ENCODE measurements around the gene ZNF740.

ZNF740 gene

DNA sequence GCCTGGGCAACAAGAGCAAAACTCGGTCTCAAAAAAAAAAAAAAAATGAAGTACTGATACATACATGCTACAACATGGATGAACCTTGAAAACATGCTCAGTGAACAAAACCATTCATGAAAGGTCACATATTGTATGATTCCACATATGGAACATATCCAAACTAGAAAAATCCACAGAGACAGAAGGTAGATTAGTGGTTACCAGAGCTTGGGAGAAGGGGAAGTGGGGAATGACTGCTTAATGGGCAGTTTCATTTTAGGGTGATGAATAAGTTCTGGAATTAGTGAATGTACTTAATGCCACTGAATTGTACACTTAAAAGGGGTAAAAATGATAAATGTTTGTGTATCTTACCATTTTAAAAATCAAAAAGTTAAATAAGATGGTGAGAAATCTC, 23.8 kb downstream of the ZNF740 start:
- Histone ChIP-seq H3K36me3 (ENCODE audit: control insufficient read depth, low read length) (peaks cover 11% of the 10 kb centered on the region), H3K79me2 (ENCODE audit: control insufficient read depth, low read length) (peaks cover 40% of the 10 kb centered on the region), H3K9me2 (replicated peaks; ENCODE audit: control insufficient read depth, low read length) (no peaks in the 10 kb centered on the region), H3K27ac (ENCODE audit: low read depth, low read length) (no peak overlapping the region), H3K27me3 (ENCODE audit: control insufficient read depth, low read length) (no peaks in the 10 kb centered on the region), H3K4me1 (ENCODE audit: control insufficient read depth, low read length) (peaks cover 99% of the 10 kb centered on the region), H3K4me3 (ENCODE audit: low read length) (no peak overlapping the region), H4K20me1 (ENCODE audit: control insufficient read depth, insufficient read depth, low read depth, low read length) (no peaks in the 10 kb centered on the region), H3F3A (ENCODE audit: control insufficient read depth, insufficient read depth) (peaks cover 20% of the 10 kb centered on the region), H3K4me2 (ENCODE audit: low read length) (peak overlapping the region; percentile 15), H3K9me3 (ENCODE audit: control insufficient read depth, insufficient read depth, low read length) (no peaks in the 10 kb centered on the region)
- TF ChIP-seq EZH2phosphoT487 (IDR thresholded peaks at IDR 0.05; ENCODE audit: borderline replicate concordance, low read length) = no peak
- TF ChIP-seq, protein P1, sequence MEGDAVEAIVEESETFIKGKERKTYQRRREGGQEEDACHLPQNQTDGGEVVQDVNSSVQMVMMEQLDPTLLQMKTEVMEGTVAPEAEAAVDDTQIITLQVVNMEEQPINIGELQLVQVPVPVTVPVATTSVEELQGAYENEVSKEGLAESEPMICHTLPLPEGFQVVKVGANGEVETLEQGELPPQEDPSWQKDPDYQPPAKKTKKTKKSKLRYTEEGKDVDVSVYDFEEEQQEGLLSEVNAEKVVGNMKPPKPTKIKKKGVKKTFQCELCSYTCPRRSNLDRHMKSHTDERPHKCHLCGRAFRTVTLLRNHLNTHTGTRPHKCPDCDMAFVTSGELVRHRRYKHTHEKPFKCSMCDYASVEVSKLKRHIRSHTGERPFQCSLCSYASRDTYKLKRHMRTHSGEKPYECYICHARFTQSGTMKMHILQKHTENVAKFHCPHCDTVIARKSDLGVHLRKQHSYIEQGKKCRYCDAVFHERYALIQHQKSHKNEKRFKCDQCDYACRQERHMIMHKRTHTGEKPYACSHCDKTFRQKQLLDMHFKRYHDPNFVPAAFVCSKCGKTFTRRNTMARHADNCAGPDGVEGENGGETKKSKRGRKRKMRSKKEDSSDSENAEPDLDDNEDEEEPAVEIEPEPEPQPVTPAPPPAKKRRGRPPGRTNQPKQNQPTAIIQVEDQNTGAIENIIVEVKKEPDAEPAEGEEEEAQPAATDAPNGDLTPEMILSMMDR (IDR thresholded peaks at IDR 0.05; ENCODE audit: low read depth, low read length, poor library complexity, severe bottlenecking) = no peak

DNA sequence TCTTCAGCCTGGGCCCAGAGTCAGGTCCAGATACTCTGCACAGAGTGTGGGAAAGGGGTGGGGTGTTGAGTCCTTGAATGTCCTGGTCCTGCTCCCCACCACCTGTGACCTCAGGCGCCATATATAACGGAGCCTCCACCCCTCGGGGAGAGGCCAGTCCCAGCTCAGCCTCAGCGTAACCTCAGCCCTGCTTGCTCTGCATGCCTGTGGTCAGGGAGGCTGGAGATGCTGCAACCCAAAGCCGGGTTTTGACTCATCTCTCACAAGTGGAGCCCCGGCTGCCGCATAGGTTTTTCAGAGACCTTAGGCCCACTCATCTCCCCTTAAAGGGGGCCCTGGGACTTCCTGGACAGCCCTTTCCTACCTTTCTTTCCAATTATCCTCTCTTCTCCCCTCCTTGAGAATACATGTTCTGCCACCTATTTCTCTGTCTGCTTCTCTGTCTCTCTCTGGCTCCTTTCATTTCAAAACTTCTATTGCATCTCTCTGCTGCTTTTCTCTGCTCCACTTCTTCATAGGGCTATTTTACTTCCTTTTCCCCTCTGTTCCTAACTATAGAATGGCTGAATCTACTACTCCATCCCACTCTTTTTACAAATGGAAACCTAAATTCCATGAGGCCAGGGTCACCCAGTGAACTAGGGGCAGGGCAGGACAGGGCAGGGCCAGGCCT, 25.4 kb downstream of the ZNF740 start:
- H3K27me3 ChIP-seq (ENCODE audit: control insufficient read depth, low read length) = no peaks in the 10 kb centered on the region
- H3K9me2 ChIP-seq (replicated peaks; ENCODE audit: control insufficient read depth, low read length) = no peaks in the 10 kb centered on the region
- peaks cover 11% of the 10 kb centered on the region for H3F3A ChIP-seq (ENCODE audit: control insufficient read depth, insufficient read depth)
- H3K4me1 ChIP-seq (ENCODE audit: control insufficient read depth, low read length) = peaks cover 90% of the 10 kb centered on the region
- no peaks in the 10 kb centered on the region for H4K20me1 ChIP-seq (ENCODE audit: control insufficient read depth, insufficient read depth, low read depth, low read length)
- peaks cover 40% of the 10 kb centered on the region for H3K79me2 ChIP-seq (ENCODE audit: control insufficient read depth, low read length)
- peak overlapping the region; percentile 72 for H3K4me2 ChIP-seq (ENCODE audit: low read length)
- TF ChIP-seq EZH2phosphoT487 (IDR thresholded peaks at IDR 0.05; ENCODE audit: borderline replicate concordance, low read length) = no peak
- TF ChIP-seq, protein P1 (IDR thresholded peaks at IDR 0.05; ENCODE audit: low read depth, low read length, poor library complexity, severe bottlenecking) = no peak
- H3K36me3 ChIP-seq (ENCODE audit: control insufficient read depth, low read length) = 0 out of 2 replicates have a peak, but pooled peaks cover 4% of the 10 kb centered on the region
- no peaks in the 10 kb centered on the region for H3K9me3 ChIP-seq (ENCODE audit: control insufficient read depth, insufficient read depth, low read length)
- peak overlapping the region; percentile 60 for H3K27ac ChIP-seq (ENCODE audit: low read depth, low read length)
- peak overlapping the region; percentile 80 for H3K4me3 ChIP-seq (ENCODE audit: low read length)

DNA sequence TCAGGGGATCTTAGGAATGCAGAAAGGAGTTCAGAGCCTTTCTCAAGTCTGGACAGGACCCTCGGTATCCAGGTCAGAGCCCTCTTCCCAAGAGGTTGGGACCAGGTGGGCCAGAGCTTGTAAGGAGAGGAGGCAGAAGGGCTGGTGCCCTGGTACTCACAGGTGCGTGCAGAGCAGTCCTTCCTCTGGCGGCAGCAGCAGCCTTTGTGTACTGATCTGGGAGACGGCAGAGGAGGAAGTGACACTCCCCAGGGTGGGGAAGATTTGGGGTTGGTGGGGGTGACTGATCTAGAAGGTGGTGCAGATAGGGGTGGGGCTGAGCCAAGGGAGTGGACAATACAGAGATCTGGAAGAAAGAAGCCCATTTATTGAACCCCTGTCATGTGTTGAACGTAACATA, 26.5 kb downstream of the ZNF740 start, which contains the start of gene ITGB7:
ITGB7 (minus strand) TSS at position 210 of the 400 bp plus-strand sequence. CDS start 6,808 bp downstream, outside the sequence.
- peak within 1 kb of the TSS; percentile 95 for H3K4me2 ChIP-seq (ENCODE audit: low read length)
- TF ChIP-seq EZH2phosphoT487 (IDR thresholded peaks at IDR 0.05; ENCODE audit: borderline replicate concordance, low read length) = no peak
- TF ChIP-seq, protein P1 (IDR thresholded peaks at IDR 0.05; ENCODE audit: low read depth, low read length, poor library complexity, severe bottlenecking) = no peak
- no peaks in the 10 kb centered on the region for H4K20me1 ChIP-seq (ENCODE audit: control insufficient read depth, insufficient read depth, low read depth, low read length)
- peaks cover 2% of the 10 kb centered on the region for H3F3A ChIP-seq (ENCODE audit: control insufficient read depth, insufficient read depth)
- no peaks in the 10 kb centered on the region for H3K27me3 ChIP-seq (ENCODE audit: control insufficient read depth, low read length)
- no peaks in the 10 kb centered on the region for H3K9me2 ChIP-seq (replicated peaks; ENCODE audit: control insufficient read depth, low read length)
- peak within 1 kb of the TSS; percentile 71 for H3K27ac ChIP-seq (ENCODE audit: low read depth, low read length)
- no peaks in the 10 kb centered on the region for H3K36me3 ChIP-seq (ENCODE audit: control insufficient read depth, low read length)
- H3K4me3 ChIP-seq (ENCODE audit: low read length) = peak within 1 kb of the TSS; percentile 80
- peaks cover 81% of the 10 kb centered on the region for H3K4me1 ChIP-seq (ENCODE audit: control insufficient read depth, low read length)
- peaks cover 40% of the 10 kb centered on the region for H3K79me2 ChIP-seq (ENCODE audit: control insufficient read depth, low read length)
- no peaks in the 10 kb centered on the region for H3K9me3 ChIP-seq (ENCODE audit: control insufficient read depth, insufficient read depth, low read length)

All from DOHH2 (cell line).